ENCODE results near the gene MEPCE. TPM values are rescaled to one million over a fixed set of nuclear protein-coding genes. Genes with fewer than 3 reads are reported as not detected.
A peak's percentile ranks its signal among the peaks of the same experiment; 100 is the strongest.
"Not testable (repeated sequence)": the region's sequence is repeated elsewhere in the genome, so short reads cannot be mapped to it uniquely, and the experiment has no call there.

MEPCE gene
- total and polyA plus RNA-seq, 2 donors (not counting 1 experiment from before 2014, with no cell fraction given) = 11.4 to 26.6 TPM

- peak; percentile 30 to 76 for DNase-seq (ENCODE audit: low read depth in 2 of 2)
These were observed 15.0 kb downstream of the MEPCE start for GRCh38 chr7:100444311-100445278.

GRCh38 chr7:100446040-100446439 lies 16.4 kb downstream of the MEPCE start:
- Histone ChIP-seq H2AFZ (ENCODE audit: low read length) (peak overlapping the region; percentile 34), H3K27ac (ENCODE audit: insufficient read depth, low read length) (peak overlapping the region; percentile 67), H3K36me3 (ENCODE audit: control insufficient read depth, insufficient read depth, low read length) (no peaks in the 10 kb centered on the region), H3K27me3 (ENCODE audit: control insufficient read depth, insufficient read depth, low read length) (no peaks in the 10 kb centered on the region), H3K9me3 (ENCODE audit: control insufficient read depth, insufficient read depth, low read depth, low read length) (no peaks in the 10 kb centered on the region), H4K20me1 (ENCODE audit: control insufficient read depth, extremely low read depth, insufficient read depth, low read length) (no peaks in the 10 kb centered on the region), H3K79me2 (ENCODE audit: control insufficient read depth, insufficient read depth, low read length) (no peaks in the 10 kb centered on the region), H3K4me3 (replicated peaks in 1 of 4; ENCODE audit: control extremely low read depth in 1 of 4, insufficient read depth in 1 of 4, low read depth in 3 of 4, low read length in 4 of 4) (no peak overlapping the region), H3K4me2 (ENCODE audit: extremely low read depth, insufficient read depth, low read length) (no peak overlapping the region), H3K4me1 (ENCODE audit: control insufficient read depth, extremely low read depth, insufficient read depth, low read length) (peaks cover 19% of the 10 kb centered on the region), H3K9ac (ENCODE audit: insufficient read depth, low read length) (no peak overlapping the region)
- TF ChIP-seq EZH2 (IDR thresholded peaks at IDR 0.05; ENCODE audit: low read length, missing control alignments) (no peak), CTCF (conservative IDR thresholded peaks at IDR 0.05 in 1 of 2, IDR thresholded peaks at IDR 0.05 in 1 of 2; ENCODE audit: low read depth in 1 of 2, low read length in 2 of 2) (no peak)
- peak; percentile 24 to 57 for DNase-seq (ENCODE audit: low read depth in 2 of 2)

More at GRCh38 chr7:100444311-100445278, 15.0 kb downstream of the MEPCE start:
- H3K79me2 ChIP-seq (ENCODE audit: control insufficient read depth, insufficient read depth, low read length) = no peaks in the 10 kb centered on the region
- H3K4me3 ChIP-seq (replicated peaks in 1 of 4; ENCODE audit: control extremely low read depth in 1 of 4, insufficient read depth in 1 of 4, low read depth in 3 of 4, low read length in 4 of 4) = no peak overlapping the region
- H3K9ac ChIP-seq (ENCODE audit: insufficient read depth, low read length) = no peak overlapping the region
- H3K27ac ChIP-seq (ENCODE audit: insufficient read depth, low read length) = peak overlapping the region; percentile 70
- H3K36me3 ChIP-seq (ENCODE audit: control insufficient read depth, insufficient read depth, low read length) = no peaks in the 10 kb centered on the region
- no peak for TF ChIP-seq EZH2 (IDR thresholded peaks at IDR 0.05; ENCODE audit: low read length, missing control alignments)
- no peak for TF ChIP-seq CTCF (conservative IDR thresholded peaks at IDR 0.05 in 1 of 2, IDR thresholded peaks at IDR 0.05 in 1 of 2; ENCODE audit: low read depth in 1 of 2, low read length in 2 of 2)
- no peaks in the 10 kb centered on the region for H3K9me3 ChIP-seq (ENCODE audit: control insufficient read depth, insufficient read depth, low read depth, low read length)
- H2AFZ ChIP-seq (ENCODE audit: low read length) = peak overlapping the region; percentile 54
- H3K4me2 ChIP-seq (ENCODE audit: extremely low read depth, insufficient read depth, low read length) = peak overlapping the region; percentile 59
- H3K4me1 ChIP-seq (ENCODE audit: control insufficient read depth, extremely low read depth, insufficient read depth, low read length) = peaks cover 21% of the 10 kb centered on the region
- H3K27me3 ChIP-seq (ENCODE audit: control insufficient read depth, insufficient read depth, low read length) = no peaks in the 10 kb centered on the region
- H4K20me1 ChIP-seq (ENCODE audit: control insufficient read depth, extremely low read depth, insufficient read depth, low read length) = no peaks in the 10 kb centered on the region

- H3K4me1 ChIP-seq (ENCODE audit: control insufficient read depth, extremely low read depth, insufficient read depth, low read length) = peaks cover 19% of the 10 kb centered on the region
- not testable (repeated sequence) for H4K20me1 ChIP-seq (ENCODE audit: control insufficient read depth, extremely low read depth, insufficient read depth, low read length); DNase-seq (ENCODE audit: low read depth in 2 of 2); H3K36me3 ChIP-seq (ENCODE audit: control insufficient read depth, insufficient read depth, low read length); H3K9me3 ChIP-seq (ENCODE audit: control insufficient read depth, insufficient read depth, low read depth, low read length); H3K27ac ChIP-seq (ENCODE audit: insufficient read depth, low read length); H2AFZ ChIP-seq (ENCODE audit: low read length); H3K27me3 ChIP-seq (ENCODE audit: control insufficient read depth, insufficient read depth, low read length); H3K4me2 ChIP-seq (ENCODE audit: extremely low read depth, insufficient read depth, low read length); H3K9ac ChIP-seq (ENCODE audit: insufficient read depth, low read length); H3K4me3 ChIP-seq (replicated peaks in 1 of 4; ENCODE audit: control extremely low read depth in 1 of 4, insufficient read depth in 1 of 4, low read depth in 3 of 4, low read length in 4 of 4); H3K79me2 ChIP-seq (ENCODE audit: control insufficient read depth, insufficient read depth, low read length)
These were observed 17.7 kb downstream of the MEPCE start for GRCh38 chr7:100447363-100447762.

Measured in fibroblast of lung (primary cell).